WTC11 (cell line): ENCODE data around the gene SRSF8. TPM values are rescaled to one million over a fixed set of nuclear protein-coding genes. Genes with fewer than 3 reads are reported as not detected.

ENCODE experiments used
- ATAC-seq: fragments of 200-7000 bp; cut with Tn5 transposase; 2 replicates; pipeline ENCODE4 v1.10.0; 2021; ENCODE audit warnings: mild to moderate bottlenecking, moderate library complexity
- CTCF ChIA-PET: fragments of 300-600 bp; sonication (Branson Sonifier 250); formaldehyde crosslinking; loops from one replicate; lab custom pipeline; 2021; ENCODE audit warnings: antibody characterized with exemption; lab: Charles Lee
- POLR2A ChIA-PET: fragments of 350-600 bp; sonication (Branson Sonifier 250); formaldehyde crosslinking; loops from one replicate; lab custom pipeline; 2021; ENCODE audit warnings: antibody characterized with exemption; lab: Charles Lee
- DNase-seq: peaks from one replicate; pipeline ENCODE4 v3.0.0; 2021; ENCODE audit warnings: low spot score
- H3K27ac Mint-ChIP-seq: 2 replicates; pipeline ENCODE4 v1.8.0; 2021; ENCODE audit warnings: mixed read lengths
- H3K27me3 Mint-ChIP-seq: 2 replicates; pipeline ENCODE4 v1.8.0; 2021; ENCODE audit warnings: low read depth, mild to moderate bottlenecking, moderate library complexity, mixed read lengths
- H3K36me3 Mint-ChIP-seq: 2 replicates; pipeline ENCODE4 v1.8.0; 2021; ENCODE audit warnings: mixed read lengths
- H3K4me1 Mint-ChIP-seq: 2 replicates; pipeline ENCODE4 v1.8.0; 2022; ENCODE audit warnings: mixed read lengths
- H3K4me3 Mint-ChIP-seq: 2 replicates; pipeline ENCODE4 v1.8.0; 2021; ENCODE audit warnings: mild to moderate bottlenecking, moderate library complexity, mixed read lengths
- H3K9me3 Mint-ChIP-seq: 2 replicates; pipeline ENCODE4 v1.8.0; 2021; ENCODE audit warnings: mixed read lengths
- CBFB ChIP-seq: sonication (generic); formaldehyde crosslinking; IDR thresholded peaks from 2 replicates; pipeline ENCODE4 v1.8.1; 2022; ENCODE audit warnings: mild to moderate bottlenecking, low read depth, missing genetic modification reagents
- CREB1 ChIP-seq: sonication (generic); formaldehyde crosslinking; IDR thresholded peaks from 2 replicates; pipeline ENCODE4 v1.8.0; 2023; ENCODE audit warnings: mild to moderate bottlenecking, missing genetic modification reagents
- ELF4 ChIP-seq: sonication (generic); formaldehyde crosslinking; IDR thresholded peaks from 2 replicates; pipeline ENCODE4 v1.8.1; 2022; ENCODE audit warnings: low read depth, mild to moderate bottlenecking, moderate library complexity, missing genetic modification reagents
- ERG ChIP-seq: fragments of 250-450 bp; sonication (Bioruptor Pico); IDR thresholded peaks from 2 replicates; pipeline ENCODE4 v1.8.0; 2021; ENCODE audit warnings: mild to moderate bottlenecking
- FOXJ3 ChIP-seq: sonication (generic); formaldehyde crosslinking; IDR thresholded peaks from 2 replicates; pipeline ENCODE4 v1.9.0; 2021; ENCODE audit warnings: missing genetic modification reagents, mild to moderate bottlenecking, borderline replicate concordance
- JUN ChIP-seq: sonication (generic); formaldehyde crosslinking; IDR thresholded peaks from 2 replicates; pipeline ENCODE4 v1.8.0; 2023; ENCODE audit warnings: mild to moderate bottlenecking, missing genetic modification reagents
- MAX ChIP-seq: sonication (generic); formaldehyde crosslinking; IDR thresholded peaks from 2 replicates; pipeline ENCODE4 v1.8.0; 2022; ENCODE audit warnings: mild to moderate bottlenecking, missing genetic modification reagents
- NR2C2 ChIP-seq: sonication (generic); formaldehyde crosslinking; IDR thresholded peaks from 2 replicates; pipeline ENCODE4 v1.8.0; 2022; ENCODE audit warnings: mild to moderate bottlenecking, missing genetic modification reagents
- NR3C1 ChIP-seq: sonication (generic); formaldehyde crosslinking; conservative IDR thresholded peaks from 2 replicates; pipeline ENCODE4 v1.8.1; 2023; ENCODE audit warnings: low read depth, mild to moderate bottlenecking, missing genetic modification reagents
- SOX15 ChIP-seq: fragments of 250-450 bp; sonication (Bioruptor Pico); IDR thresholded peaks from 2 replicates; pipeline ENCODE4 v1.9.0; 2021; ENCODE audit warnings: mild to moderate bottlenecking
- SP1 ChIP-seq: sonication (generic); formaldehyde crosslinking; conservative IDR thresholded peaks from 2 replicates; pipeline ENCODE4 v1.8.1; 2022; ENCODE audit warnings: missing genetic modification reagents
- TP53 ChIP-seq: sonication (generic); formaldehyde crosslinking; IDR thresholded peaks from 2 replicates; pipeline ENCODE4 v1.8.1; 2023; ENCODE audit warnings: mild to moderate bottlenecking, missing genetic modification reagents
- ZNF219 ChIP-seq: sonication (generic); formaldehyde crosslinking; IDR thresholded peaks from 2 replicates; pipeline ENCODE4 v1.8.0; 2023; ENCODE audit warnings: missing genetic modification reagents, mild to moderate bottlenecking, borderline replicate concordance
- ZNF281 ChIP-seq: sonication (generic); formaldehyde crosslinking; IDR thresholded peaks from 2 replicates; pipeline ENCODE4 v1.8.0; 2023; ENCODE audit warnings: mild to moderate bottlenecking, missing genetic modification reagents
- total RNA-seq: library from RNA; stranded (reverse); gene quantifications from 3 replicates; pipeline ENCODE4 v1.2.3, GENCODE V29; 2021
- TF ChIP-seq, protein P1 (sequence below): sonication (generic); formaldehyde crosslinking; IDR thresholded peaks from 2 replicates; pipeline ENCODE4 v1.8.1; 2022; ENCODE audit warnings: missing genetic modification reagents, borderline replicate concordance
- TF ChIP-seq, protein P2 (sequence below): sonication (generic); formaldehyde crosslinking; IDR thresholded peaks from 2 replicates; pipeline ENCODE4 v1.8.1; 2022; ENCODE audit warnings: low read depth, mild to moderate bottlenecking, moderate library complexity, missing genetic modification reagents, borderline replicate concordance

SRSF8 gene
- total RNA-seq, 1 experiment from 2014 or later, result 20.9 TPM

DNA sequence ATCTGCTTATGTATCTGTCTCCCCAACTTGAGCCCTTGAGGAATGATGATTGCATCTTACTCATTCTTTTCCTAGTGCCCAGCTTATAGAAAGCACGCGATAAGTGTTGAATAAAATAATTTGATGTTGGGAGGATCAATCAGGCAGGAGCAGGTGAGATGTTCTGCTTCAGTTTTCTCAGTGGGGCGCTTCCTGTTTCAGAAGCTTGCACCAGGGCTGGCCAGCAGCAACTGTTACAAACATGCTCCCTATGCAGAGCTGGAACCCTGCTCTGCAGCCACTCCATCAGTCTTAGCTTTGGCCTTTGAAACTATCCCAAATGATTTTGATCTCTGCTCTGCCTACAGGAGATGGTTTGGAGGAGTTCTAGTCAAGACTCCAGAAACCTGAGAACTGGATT lies 26.8 kb downstream of the SRSF8 start:
- no peak for TF ChIP-seq CBFB (CRISPR knock-in tag)
- TF ChIP-seq NR3C1, result no peak
- no peak for TF ChIP-seq NR2C2
- no peak for TF ChIP-seq SP1 (CRISPR knock-in tag)
- no peak for TF ChIP-seq MAX
- TF ChIP-seq, protein P1, sequence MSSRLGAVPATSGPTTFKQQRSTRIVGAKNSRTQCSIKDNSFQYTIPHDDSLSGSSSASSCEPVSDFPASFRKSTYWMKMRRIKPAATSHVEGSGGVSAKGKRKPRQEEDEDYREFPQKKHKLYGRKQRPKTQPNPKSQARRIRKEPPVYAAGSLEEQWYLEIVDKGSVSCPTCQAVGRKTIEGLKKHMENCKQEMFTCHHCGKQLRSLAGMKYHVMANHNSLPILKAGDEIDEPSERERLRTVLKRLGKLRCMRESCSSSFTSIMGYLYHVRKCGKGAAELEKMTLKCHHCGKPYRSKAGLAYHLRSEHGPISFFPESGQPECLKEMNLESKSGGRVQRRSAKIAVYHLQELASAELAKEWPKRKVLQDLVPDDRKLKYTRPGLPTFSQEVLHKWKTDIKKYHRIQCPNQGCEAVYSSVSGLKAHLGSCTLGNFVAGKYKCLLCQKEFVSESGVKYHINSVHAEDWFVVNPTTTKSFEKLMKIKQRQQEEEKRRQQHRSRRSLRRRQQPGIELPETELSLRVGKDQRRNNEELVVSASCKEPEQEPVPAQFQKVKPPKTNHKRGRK (CRISPR knock-in tag), result no peak
- TF ChIP-seq ZNF281 (CRISPR knock-in tag), result no peak
- ChIA-PET POLR2A (interaction anchor here (2.0 kb wide), 1 partner anchor 26 kb away, joined by 5 read pairs; the partner anchor contains the start of gene SRSF8), CTCF (interaction anchor here (0.6 to 2.1 kb wide), 14 partner anchors 9 to 57 kb away, joined by 3 to 11 read pairs (median 5); partner anchors contain the start of gene SRSF8)
- Mint-ChIP-seq H3K9me3 (no peaks in the 10 kb centered on the region), H3K4me1 (peaks cover 42% of the 10 kb centered on the region), H3K27me3 (peaks cover 38% of the 10 kb centered on the region), H3K27ac (no peak overlapping the region), H3K36me3 (no peaks in the 10 kb centered on the region), H3K4me3 (no peak overlapping the region)
- ATAC-seq (no peak), DNase-seq (no peak)

GRCh38 chr11:95095858-95096587 lies 29.3 kb downstream of the SRSF8 start:
- ATAC-seq (no peak), DNase-seq (no peak)
- CTCF ChIA-PET, result no interaction called here
- no peaks in the 10 kb centered on the region for H3K9me3 Mint-ChIP-seq
- TF ChIP-seq JUN (no peak), CREB1 (CRISPR knock-in tag) (no peak), TP53 (CRISPR knock-in tag) (no peak), FOXJ3 (CRISPR knock-in tag) (no peak), NR2C2 (no peak), ZNF219 (CRISPR knock-in tag) (no peak), SOX15 (CRISPR knock-in tag) (no peak), ERG (CRISPR knock-in tag) (no peak), ELF4 (CRISPR knock-in tag) (no peak)
- TF ChIP-seq, protein P2, sequence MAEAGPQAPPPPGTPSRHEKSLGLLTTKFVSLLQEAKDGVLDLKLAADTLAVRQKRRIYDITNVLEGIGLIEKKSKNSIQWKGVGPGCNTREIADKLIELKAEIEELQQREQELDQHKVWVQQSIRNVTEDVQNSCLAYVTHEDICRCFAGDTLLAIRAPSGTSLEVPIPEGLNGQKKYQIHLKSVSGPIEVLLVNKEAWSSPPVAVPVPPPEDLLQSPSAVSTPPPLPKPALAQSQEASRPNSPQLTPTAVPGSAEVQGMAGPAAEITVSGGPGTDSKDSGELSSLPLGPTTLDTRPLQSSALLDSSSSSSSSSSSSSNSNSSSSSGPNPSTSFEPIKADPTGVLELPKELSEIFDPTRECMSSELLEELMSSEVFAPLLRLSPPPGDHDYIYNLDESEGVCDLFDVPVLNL (CRISPR knock-in tag), result no peak
- H3K4me1 Mint-ChIP-seq, result peaks cover 26% of the 10 kb centered on the region
- no peak overlapping the region for H3K4me3 Mint-ChIP-seq
- peaks cover 19% of the 10 kb centered on the region for H3K27me3 Mint-ChIP-seq
- POLR2A ChIA-PET, result no interaction called here
- H3K36me3 Mint-ChIP-seq, result no peaks in the 10 kb centered on the region
- H3K27ac Mint-ChIP-seq, result no peak overlapping the region
